ENCODE results near the gene ATP1A2. TPM values are rescaled to one million over a fixed set of nuclear protein-coding genes. Genes with fewer than 3 reads are reported as not detected.

Gene ATP1A2
- total RNA-seq, 4 donors from 2014 or later, result 2.2 to 32.6 (median 5.3) TPM

DNA sequence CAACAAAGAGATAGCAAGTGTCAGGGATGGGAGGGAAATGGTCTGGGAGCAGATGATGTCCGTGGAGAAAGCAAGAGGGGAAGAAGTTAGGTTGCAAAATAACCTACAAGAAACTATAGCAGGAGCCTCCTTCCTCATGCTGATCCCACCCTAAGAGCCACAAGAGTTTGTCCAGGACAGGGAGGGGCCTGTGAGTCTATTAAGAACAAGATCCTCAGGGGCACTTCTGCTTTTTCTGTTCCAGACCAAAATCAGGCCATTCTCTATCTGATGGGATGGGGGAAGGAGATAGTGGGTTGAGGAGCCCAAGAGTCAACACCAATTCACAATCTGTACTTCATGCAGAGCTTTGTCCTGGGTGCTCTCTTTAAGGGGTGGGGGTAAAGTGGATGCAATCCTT, 28.1 kb downstream of the ATP1A2 start:
- no peak overlapping the region for H3K27ac ChIP-seq
- H3K4me3 ChIP-seq, result no peak overlapping the region
- H3K4me1 ChIP-seq, result no peaks in the 10 kb centered on the region
- no peaks in the 10 kb centered on the region for H3K9me3 ChIP-seq
- no peak for DNase-seq
- intact Hi-C loops (cut with DNase I), result no loop called here
- H3K36me3 ChIP-seq, result no peaks in the 10 kb centered on the region
- H3K27me3 ChIP-seq, result no peaks in the 10 kb centered on the region
- WGBS, 2 donors, result 33 to 37% methylated on average over 1 of the region's 1 CpG
- TF ChIP-seq, protein P1, sequence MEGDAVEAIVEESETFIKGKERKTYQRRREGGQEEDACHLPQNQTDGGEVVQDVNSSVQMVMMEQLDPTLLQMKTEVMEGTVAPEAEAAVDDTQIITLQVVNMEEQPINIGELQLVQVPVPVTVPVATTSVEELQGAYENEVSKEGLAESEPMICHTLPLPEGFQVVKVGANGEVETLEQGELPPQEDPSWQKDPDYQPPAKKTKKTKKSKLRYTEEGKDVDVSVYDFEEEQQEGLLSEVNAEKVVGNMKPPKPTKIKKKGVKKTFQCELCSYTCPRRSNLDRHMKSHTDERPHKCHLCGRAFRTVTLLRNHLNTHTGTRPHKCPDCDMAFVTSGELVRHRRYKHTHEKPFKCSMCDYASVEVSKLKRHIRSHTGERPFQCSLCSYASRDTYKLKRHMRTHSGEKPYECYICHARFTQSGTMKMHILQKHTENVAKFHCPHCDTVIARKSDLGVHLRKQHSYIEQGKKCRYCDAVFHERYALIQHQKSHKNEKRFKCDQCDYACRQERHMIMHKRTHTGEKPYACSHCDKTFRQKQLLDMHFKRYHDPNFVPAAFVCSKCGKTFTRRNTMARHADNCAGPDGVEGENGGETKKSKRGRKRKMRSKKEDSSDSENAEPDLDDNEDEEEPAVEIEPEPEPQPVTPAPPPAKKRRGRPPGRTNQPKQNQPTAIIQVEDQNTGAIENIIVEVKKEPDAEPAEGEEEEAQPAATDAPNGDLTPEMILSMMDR (IDR thresholded peaks at IDR 0.05), result no peak
- TF ChIP-seq POLR2A (IDR thresholded peaks at IDR 0.05), result no peak

DNA sequence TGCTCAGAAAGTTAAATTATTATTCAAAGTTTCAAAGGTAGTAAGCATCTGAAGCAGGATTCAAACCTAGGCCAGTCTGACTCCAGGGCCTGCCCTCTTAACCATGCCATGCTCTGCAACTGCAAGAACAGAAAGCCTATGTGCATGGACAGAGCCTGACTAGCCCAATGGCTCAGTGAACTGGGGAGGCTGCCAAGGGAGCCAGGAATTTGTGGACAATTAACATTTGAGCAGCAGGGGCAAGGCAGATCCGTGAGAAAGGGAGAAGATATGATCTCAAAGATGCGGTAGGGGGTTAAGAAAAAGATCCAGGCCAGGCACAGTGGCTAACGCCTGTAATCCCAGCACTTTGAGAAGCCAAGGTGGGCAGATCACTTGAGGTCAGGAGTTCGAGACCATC, 29.4 kb downstream of the ATP1A2 start:
- TF ChIP-seq, protein P1 (IDR thresholded peaks at IDR 0.05), result no peak
- no peak for TF ChIP-seq POLR2A (IDR thresholded peaks at IDR 0.05)
- intact Hi-C loops (cut with DNase I), result no loop called here
- DNase-seq, result no peak

DNA sequence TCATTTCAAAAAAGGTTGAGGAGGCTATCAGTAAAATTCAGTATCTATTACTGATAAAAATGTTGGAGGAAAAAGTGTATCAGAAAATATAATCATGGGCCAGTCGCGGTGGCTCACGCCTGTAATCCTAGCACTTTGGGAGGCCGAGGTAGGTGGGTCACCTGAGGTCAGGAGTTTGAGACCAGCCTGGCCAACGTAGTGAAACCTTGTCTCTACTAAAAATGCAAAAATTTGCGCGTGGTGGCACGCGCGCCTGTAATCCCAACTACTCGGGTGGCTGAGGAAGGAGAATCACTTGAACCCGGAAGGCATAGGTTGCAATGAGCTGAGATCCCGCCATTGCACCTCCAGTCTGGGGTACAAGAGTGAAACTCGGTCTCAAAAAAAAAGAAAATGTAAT, 30.5 kb downstream of the ATP1A2 start:
- H3K36me3 ChIP-seq, result no peaks in the 10 kb centered on the region
- H3K27me3 ChIP-seq, result no peaks in the 10 kb centered on the region
- no peaks in the 10 kb centered on the region for H3K4me1 ChIP-seq
- H3K4me3 ChIP-seq, result no peak overlapping the region
- no peak overlapping the region for H3K27ac ChIP-seq
- TF ChIP-seq POLR2A (IDR thresholded peaks at IDR 0.05), result no peak
- TF ChIP-seq, protein P1 (IDR thresholded peaks at IDR 0.05), result no peak
- H3K9me3 ChIP-seq, result no peaks in the 10 kb centered on the region
- no peak for DNase-seq
- intact Hi-C loops (cut with DNase I), result no loop called here
- 83 to 89% methylated on average over 14 of the region's 14 CpGs for WGBS, 2 donors

More for the DNA sequence above, 29.4 kb downstream of the ATP1A2 start:
- H3K27ac ChIP-seq, result no peak overlapping the region
- no peaks in the 10 kb centered on the region for H3K9me3 ChIP-seq
- 58 to 68% methylated on average over 4 of the region's 4 CpGs for WGBS, 2 donors
- no peaks in the 10 kb centered on the region for H3K4me1 ChIP-seq
- no peak overlapping the region for H3K4me3 ChIP-seq
- no peaks in the 10 kb centered on the region for H3K27me3 ChIP-seq
- H3K36me3 ChIP-seq, result no peaks in the 10 kb centered on the region

DNA sequence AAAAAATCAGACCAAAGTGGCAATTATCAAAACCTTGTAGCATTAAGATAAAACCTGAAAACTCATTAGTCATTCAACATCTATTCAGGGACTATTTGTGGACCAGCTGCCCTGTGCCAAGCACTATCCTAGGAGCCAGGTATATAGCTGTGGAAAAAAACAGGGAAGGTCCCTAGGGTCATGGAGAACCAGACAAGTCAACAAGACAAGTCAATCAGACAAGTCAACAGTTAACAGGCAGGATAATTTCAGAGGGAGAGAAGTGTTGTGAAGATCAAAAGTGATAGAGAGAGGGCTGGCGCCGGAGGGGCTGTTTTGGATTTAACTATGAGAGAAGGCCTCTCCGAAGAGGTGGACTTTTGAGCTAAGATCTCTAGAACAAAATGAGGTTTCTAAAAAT, 32.6 kb downstream of the ATP1A2 start:
- H3K36me3 ChIP-seq, result no peaks in the 10 kb centered on the region
- H3K9me3 ChIP-seq, result no peaks in the 10 kb centered on the region
- TF ChIP-seq, protein P1 (IDR thresholded peaks at IDR 0.05), result no peak
- TF ChIP-seq POLR2A (IDR thresholded peaks at IDR 0.05), result no peak
- WGBS, 2 donors, result 79 to 92% methylated on average over 3 of the region's 3 CpGs
- DNase-seq, result no peak
- H3K27ac ChIP-seq, result no peak overlapping the region
- no peaks in the 10 kb centered on the region for H3K27me3 ChIP-seq
- no peaks in the 10 kb centered on the region for H3K4me1 ChIP-seq
- H3K4me3 ChIP-seq, result no peak overlapping the region
- intact Hi-C loops (cut with DNase I), result no loop called here

DNA sequence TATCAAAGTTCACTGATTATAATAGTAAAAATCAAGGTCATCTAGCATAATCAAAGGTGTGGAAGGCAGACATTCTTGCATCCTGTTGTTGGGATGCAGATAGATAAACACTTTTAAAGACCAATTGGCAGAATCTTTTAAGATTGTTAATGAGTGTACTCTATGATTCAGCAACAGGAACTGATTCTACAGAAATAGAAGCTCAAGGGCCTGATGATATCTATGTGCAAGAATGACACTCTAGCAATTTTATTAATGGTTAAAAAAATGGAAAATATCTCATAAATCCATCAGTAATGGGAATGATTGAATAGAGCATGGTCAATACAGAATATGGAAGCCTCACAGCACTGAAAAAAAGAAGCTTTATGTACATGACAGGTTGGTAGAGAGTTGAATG, 33.7 kb downstream of the ATP1A2 start:
- Histone ChIP-seq H3K9me3 (no peaks in the 10 kb centered on the region), H3K4me3 (no peak overlapping the region), H3K36me3 (no peaks in the 10 kb centered on the region), H3K27ac (no peak overlapping the region), H3K4me1 (no peaks in the 10 kb centered on the region), H3K27me3 (no peaks in the 10 kb centered on the region)
- TF ChIP-seq POLR2A (IDR thresholded peaks at IDR 0.05), result no peak
- TF ChIP-seq, protein P1 (IDR thresholded peaks at IDR 0.05), result no peak
- no peak for DNase-seq
- intact Hi-C loops (cut with DNase I), result no loop called here
